Measurements from ENCODE around the gene SLC28A1. TPM values are rescaled to one million over a fixed set of nuclear protein-coding genes. Genes with fewer than 3 reads are reported as not detected.

Gene SLC28A1
- total and polyA plus RNA-seq, 2 of the 4 experiments (the other 2 are of a cell fraction), result not detected

GRCh38 chr15:84879088-84879780, 5.2 kb upstream of the SLC28A1 start:
- no peak overlapping the region for H3K4ac ChIP-seq (ENCODE audit: low read depth, low read length)
- no peak overlapping the region for H3K18ac ChIP-seq (ENCODE audit: low read depth, low read length)
- H3K23ac ChIP-seq (ENCODE audit: low read depth, low read length), result no peak overlapping the region
- no peak overlapping the region for H2BK20ac ChIP-seq (ENCODE audit: low read depth, low read length)
- no peaks in the 10 kb centered on the region for H3K36me3 ChIP-seq (ENCODE audit: control insufficient read depth, insufficient read depth, low read length)
- no peak overlapping the region for H2AK5ac ChIP-seq (ENCODE audit: low read depth, low read length)
- no peak overlapping the region for H2AK9ac ChIP-seq (replicated peaks; ENCODE audit: low read depth, low read length, poor library complexity)
- POLR2A ChIA-PET (ENCODE audit: unreplicated experiment), result no interaction called here
- TF ChIP-seq CEBPB (IDR thresholded peaks at IDR 0.05; ENCODE audit: low read depth, low read length) (no peak), BHLHE40 (IDR thresholded peaks at IDR 0.05; ENCODE audit: low read depth, low read length) (no peak)
- no peak overlapping the region for H2BK15ac ChIP-seq (ENCODE audit: low read depth, low read length)
- no peak for DNase-seq
- no peaks in the 10 kb centered on the region for H3K4me1 ChIP-seq (ENCODE audit: control insufficient read depth, insufficient read depth, low read length)
- ATAC-seq (ENCODE audit: low read depth), result no peak
- CTCF ChIA-PET, result interaction anchor here (0.5 to 1.0 kb wide), 5 partner anchors 17 to 1679 kb away, joined by 3 to 6 read pairs (median 3); partner anchors contain the start of gene WDR73
- no peaks in the 10 kb centered on the region for H3K9me1 ChIP-seq (ENCODE audit: insufficient read depth, low read length)
- H3K9me3 ChIP-seq (ENCODE audit: control insufficient read depth, insufficient read depth, low read length), result no peaks in the 10 kb centered on the region
- no peak overlapping the region for H2BK120ac ChIP-seq (ENCODE audit: low read depth, low read length)
- H2AFZ ChIP-seq (replicated peaks; ENCODE audit: low read length, poor library complexity), result no peak overlapping the region
- H3K14ac ChIP-seq (replicated peaks; ENCODE audit: low read depth, low read length), result no peak overlapping the region
- dilution Hi-C loops (cut with HindIII; ENCODE audit: low sequenced_read_pairs, unreplicated experiment) (no loop called here), intact Hi-C loops (cut with micrococcal nuclease) (loop anchor here (2.0 kb wide), 1 partner anchor 290 kb away; no protein-coding TSS in a partner anchor), in situ Hi-C loops (cut with MboI; ENCODE audit: low sequenced_read_pairs) (no loop called here)
- WGBS, 2 experiments (ENCODE audit: extremely low coverage in 2 of 2, insufficient read length in 1 of 2), result no CpG with 5 or more reads among the region's 11 CpGs
- no peak overlapping the region for H3K27ac ChIP-seq (ENCODE audit: insufficient read depth, low read length)
- H3K4me3 ChIP-seq (ENCODE audit: insufficient read depth, low read depth, low read length), result no peak overlapping the region
- no peaks in the 10 kb centered on the region for H3K79me1 ChIP-seq (ENCODE audit: low read depth in 1 of 2, low read length in 2 of 2)
- H4K5ac ChIP-seq (ENCODE audit: low read depth, low read length), result no peak overlapping the region
- H4K91ac ChIP-seq (ENCODE audit: insufficient read depth, low read depth, low read length), result no peak overlapping the region
- no peak overlapping the region for H2BK5ac ChIP-seq (ENCODE audit: low read depth, low read length, poor library complexity, severe bottlenecking)
- H4K20me1 ChIP-seq (ENCODE audit: insufficient read depth, low read length), result no peaks in the 10 kb centered on the region
- no peak overlapping the region for H3K9ac ChIP-seq (ENCODE audit: low read depth, low read length)
- peaks cover 23% of the 10 kb centered on the region for H3K27me3 ChIP-seq (ENCODE audit: control insufficient read depth, insufficient read depth, low read length)
- no peak overlapping the region for H4K8ac ChIP-seq (ENCODE audit: low read depth in 2 of 2, low read length in 2 of 2)
- no peak overlapping the region for H3K4me2 ChIP-seq (ENCODE audit: low read depth, low read length)
- BruUV-seq (replicated peaks), result no TSS peak
- H3K56ac ChIP-seq (ENCODE audit: extremely low read depth, insufficient read depth, low read length), result no peak overlapping the region
